NOMO-1 treated with dmso at 0.1 percent for 144 hours (cell line): ENCODE results near the gene AFTPH.
A peak's percentile ranks its signal among the peaks of the same experiment; 100 is the strongest.

Experiments used
- DNase-seq: peaks from one replicate; lab custom pipeline; 2025; ENCODE audit not compliant: unreplicated experiment; lab: John Stamatoyannopoulos, UW

The AFTPH gene

DNA sequence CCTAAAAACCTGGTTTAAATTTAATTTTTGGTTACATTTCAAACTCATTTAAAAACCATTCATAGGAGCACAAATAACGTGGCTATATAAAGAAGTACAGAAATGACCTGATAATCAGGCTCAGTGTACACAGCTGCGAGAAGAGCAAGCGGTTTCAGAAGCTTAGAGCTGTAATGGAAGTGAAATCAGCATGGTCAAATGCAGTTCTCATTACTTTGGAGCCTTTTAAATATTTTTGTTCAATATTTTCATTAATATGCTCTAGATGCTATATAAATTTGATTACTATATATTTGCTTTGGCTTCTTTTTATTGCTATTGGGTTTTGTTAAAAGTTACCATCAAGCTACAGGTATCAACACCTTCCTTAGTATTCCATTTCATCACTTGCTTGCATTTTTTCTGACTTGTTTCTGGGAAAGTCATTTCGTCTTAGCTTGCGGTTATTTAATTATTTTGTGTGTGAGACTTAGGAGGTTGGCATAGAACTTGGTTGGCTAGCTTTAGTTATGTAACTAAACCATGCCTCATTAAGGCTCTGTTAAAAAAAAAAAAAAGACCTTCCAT lies 58.7 kb downstream of the AFTPH start:
- no peak for DNase-seq

DNA sequence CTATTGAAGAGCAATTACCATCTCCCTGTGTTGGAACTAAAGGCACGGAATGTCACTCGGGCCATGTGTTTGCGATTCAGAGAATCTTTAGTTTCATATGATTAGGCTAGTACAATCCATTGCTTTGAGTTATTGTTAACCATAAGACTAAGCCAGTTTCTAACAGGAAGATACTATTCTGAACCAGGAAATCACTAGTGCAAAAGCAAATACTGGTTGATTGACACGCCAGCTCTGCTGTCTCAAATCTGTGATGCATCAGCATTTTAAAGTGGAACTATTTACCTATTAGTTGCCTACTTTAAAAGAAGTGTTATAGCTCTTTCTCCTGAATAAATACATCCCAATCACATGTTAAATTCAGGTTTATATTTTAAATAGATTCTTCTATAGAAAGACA lies 61.9 kb downstream of the AFTPH start:
- DNase-seq, result no peak

DNA sequence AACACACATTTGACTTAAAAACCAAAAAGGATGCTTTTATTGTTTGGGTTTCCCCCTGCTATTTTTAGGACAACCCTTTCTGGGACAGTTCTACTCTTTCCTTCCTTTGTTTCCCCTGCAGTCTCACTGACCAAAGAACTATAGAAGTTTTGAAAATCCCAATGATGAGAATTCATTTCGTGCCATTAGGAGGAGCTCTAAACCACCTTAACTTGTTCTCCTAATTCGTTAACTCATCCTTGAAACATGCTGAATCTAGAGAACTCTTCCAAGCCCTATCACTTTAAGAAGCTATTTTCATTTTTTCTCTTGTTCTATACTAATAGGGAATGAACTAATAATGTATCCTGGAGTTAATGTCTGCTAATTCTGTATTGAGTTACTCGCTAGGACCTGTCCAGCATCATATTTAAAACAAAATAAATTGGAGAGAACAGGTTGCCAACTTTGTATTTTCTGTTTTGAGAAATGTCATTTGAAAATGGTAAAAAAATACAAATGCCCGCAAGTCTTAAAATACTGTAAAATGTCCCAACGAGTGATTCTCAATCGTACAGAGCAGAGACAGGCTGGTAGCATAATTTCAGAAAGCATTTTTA lies 62.9 kb downstream of the AFTPH start:
- DNase-seq, result no peak

DNA sequence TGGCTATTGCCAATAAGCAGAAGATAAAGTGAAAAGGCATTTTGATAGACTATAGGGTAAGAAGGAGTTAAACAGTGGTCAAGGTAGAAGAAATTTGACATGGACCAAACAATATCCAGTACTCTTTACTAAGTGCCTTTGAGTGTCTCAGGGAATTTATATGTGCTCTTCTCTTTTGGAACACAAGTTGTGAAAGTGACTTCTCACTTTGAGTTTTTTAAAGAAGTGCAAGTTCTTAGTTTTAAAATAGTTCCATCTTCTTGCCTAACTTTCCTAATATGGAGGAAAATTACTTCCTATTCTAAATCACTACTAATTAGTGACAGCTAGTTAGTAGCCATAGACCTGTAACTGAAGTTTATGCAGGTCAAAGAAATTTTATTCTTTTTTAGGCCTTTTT lies 63.4 kb downstream of the AFTPH start:
- DNase-seq, result peak; percentile 59

DNA sequence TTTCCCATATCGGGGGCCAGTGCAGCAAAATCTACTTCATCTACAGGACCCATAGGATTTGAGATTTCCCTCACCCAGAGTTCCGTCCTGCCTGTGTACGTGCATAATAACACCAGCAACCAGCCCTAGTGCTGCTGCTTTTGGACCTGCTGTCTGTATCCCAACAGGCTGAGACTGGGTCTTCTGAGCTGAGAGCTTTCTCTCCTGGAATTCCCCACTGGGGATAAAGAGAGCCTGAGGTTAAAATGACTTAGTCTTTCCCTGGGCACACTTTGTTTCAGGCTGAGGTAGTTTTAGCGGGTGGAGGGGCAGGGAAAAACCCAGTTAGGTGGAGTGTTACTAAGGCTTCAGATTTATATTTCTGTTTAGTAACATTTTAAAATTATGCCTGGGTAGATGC lies 67.1 kb downstream of the AFTPH start:
- no peak for DNase-seq

DNA sequence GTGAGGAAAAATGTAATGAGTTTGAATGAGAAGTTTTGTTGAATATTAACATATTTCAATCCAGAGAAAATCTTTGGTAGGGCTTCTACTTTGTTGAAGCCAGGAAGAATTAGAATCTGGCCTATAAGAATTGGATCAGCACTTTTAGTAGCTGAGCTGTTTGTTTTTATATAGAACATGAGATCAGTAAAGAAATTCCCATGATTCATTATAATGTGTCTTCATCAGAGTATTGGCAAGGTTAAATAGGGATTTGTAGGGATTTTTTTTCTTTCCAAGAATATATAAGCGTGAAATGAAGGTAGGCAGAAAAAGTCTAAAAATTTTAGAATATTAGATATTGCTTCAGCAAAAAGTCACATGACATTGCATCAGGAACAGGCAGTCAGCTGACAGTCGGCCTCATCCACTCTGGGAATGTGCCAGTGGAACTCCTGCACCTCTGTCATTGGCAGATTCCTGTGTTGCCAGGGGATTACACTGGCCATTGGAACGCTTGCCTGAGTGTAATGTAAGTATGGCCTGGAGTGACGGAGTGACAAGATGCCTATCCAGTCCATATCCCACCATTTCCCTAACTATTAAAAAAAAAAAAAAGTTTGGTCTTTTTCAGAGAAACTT lies 69.0 kb downstream of the AFTPH start:
- no peak for DNase-seq

DNA sequence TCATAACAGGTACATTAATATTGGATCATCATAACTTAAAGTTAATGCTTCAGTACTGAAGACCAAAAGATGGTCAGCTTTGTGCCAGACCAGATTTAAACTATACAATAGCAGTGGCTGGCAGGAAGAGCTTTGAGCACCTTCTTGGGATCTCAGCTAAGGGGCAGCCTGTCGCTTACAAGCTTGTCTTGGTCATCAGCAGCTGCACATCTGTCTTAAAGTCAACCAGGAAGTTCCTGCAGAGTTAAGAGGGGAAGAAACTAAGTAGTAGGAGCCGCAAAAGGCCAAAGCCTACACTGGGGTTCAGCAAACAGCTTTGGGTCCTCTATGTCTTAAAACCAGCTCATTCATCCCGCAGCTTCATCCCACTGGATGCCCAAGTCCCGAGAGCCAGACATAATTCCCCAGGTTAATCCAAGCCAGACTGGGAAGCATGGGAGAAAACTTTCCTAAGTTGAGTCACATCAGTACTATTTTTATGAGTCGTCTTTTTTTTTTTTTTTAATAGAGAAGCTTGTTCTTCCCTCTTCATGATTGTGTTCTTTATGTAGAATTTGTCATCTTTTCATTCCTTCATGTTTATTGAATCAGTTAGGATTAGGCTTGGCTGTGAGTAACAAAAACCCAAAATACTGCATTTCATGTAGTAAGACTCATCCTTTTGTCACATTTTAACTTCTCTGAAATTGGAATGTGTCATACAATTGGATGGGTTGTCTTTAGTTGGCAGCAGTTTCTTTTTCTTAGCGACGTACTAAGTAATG lies 70.3 kb downstream of the AFTPH start:
- no peak for DNase-seq

DNA sequence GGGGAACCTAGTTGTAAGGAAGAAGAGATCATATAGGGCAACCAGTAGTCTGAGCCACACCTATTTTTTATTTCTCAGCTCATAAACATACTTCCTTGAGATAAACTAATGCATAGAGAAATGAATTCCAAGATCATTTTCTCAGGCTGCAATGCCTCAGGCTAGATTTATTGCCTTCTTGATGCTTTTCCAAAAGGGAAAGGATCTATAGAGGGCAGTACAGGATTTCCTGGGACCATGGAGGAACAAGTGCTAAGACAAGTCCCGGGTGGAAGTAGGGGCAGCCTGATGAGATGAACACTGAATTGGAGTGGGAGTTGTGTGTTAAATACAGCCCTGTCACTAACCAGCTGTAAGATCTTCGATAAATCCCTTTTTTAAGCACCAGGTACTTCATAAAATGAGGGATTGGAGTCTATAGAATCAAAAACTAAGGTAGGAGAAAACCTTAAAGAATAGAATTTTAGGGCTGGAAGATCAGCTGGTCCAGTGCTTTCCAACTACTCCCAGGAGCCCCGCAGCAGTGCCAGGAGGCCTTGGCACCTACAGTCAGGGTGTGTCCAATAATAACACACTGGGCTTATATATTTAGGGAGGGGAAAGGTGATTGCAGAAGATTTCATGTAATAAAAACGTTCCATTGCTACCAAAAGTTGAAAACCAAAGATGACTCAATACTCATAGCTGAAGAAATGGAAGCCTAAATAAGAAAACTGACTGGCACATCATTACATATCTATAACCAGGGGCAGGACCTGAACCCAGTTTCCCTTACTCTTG lies 71.5 kb downstream of the AFTPH start:
- no peak for DNase-seq

DNA sequence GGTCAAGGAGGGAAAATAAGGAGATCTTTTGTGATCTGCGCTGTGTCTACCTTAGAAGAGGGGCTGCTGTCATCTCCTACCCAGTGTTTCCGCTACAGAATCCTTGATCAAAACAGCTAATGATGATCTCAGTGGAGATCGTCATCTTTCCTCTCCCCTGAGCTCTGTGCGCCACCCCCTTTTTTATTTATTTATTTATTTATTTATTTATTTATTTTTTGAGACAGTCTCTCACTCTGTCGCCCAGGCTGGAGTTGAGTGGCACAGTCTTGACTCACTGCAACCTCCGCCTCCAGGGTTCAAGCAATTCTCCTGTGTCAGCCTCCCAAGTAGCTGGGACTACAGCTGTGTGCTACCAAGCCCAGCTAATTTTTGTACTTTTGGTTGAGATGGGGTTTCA lies 74.1 kb downstream of the AFTPH start:
- no peak for DNase-seq

DNA sequence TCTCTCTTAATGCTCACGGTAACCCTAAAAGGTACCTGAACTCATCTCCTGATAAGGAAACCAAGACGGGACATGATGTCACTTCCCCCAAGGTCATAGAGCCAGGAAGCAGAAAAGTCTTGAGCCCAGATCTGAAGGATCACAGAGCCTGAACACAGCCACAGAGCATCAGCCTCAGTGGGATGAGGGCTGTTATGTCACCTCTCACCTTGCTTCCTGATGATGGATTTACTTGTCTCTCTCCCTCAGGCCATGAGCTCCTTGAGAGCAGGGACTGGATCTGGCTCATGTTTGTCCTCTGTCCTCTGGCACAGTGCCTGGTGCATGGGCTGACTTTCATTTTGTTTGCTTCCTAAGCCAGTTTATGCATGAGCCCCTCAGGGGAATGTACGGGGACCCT lies 75.3 kb downstream of the AFTPH start:
- DNase-seq, result no peak

DNA sequence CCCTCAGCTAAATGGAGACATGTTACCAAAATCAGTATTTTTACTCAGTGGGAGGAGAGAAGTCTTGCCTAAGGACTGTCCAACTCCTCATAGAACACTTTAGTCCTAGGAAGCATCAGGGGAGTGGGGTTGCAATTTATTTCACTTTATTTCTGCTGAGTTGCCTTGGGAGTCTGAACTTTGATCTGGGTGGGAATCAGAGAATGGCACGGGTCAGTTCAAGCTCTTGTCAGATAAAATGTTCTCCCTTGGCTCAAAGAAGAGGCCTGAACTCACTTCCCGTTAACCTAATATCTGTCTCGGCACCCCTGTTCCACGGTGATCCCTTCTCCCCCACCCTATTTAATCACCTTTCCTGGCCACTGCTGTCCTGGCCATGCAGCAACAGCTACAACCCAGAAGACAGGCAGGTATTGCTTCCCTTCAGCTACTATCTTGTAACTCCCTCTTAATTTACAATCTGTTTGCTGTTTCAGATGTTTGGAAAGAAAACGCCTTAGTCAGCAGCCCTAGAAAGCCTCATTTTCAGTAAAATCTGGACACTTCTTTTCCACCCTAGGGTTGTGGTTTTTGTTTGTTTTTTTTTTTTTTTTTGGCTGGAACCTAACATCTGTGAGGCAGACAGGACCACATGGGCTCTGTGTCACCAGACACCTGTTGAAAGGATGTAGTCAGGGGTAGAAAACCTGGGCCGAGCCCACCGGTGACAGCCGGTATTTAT lies 77.1 kb downstream of the AFTPH start:
- DNase-seq, result no peak

DNA sequence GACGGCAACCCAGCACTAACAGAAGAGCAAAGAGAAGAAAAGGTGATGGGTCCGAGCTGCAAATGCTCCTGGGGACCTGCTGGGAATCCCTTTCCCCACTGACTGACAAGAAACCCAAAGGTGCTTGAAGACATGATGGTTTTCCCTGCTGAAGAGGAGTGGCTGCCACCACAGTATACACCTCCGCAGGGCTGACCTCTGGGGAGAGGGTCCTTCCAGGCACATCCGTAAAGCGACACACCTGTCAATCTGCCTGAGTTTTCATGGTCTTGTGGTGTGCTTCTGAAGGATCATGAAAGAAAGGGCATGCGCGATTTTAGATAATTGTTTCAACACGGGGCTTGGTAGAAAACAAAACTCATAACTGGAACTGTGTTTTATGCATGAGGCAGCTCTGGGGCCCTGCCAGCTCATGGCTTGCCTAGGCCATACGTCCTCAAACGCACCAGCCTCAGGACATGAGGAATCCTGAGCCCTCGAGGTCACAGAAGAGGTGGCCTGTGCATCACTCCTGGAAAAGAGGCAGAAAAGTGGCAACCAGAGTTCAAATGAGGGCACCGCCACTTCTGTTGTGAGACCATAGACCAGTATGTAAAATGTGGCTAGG lies 77.8 kb downstream of the AFTPH start:
- DNase-seq, result no peak

DNA sequence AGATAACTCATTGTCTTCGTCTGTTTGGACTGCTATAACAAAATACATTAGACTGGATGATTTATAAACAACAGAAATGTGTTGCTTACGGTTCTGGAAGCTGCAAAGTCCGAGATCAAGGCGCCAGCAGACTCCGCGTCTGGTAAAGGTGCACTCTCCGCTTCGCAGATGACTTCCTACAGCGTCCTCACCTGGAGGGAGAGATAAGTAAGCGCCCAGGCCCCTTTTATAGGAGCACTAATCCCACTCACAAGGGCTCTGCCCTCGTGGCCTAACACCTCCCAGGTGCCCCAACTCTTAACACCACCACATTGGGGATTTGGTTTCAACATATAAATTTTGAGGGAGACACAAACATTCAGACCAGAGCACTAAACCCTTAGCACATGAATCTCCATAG lies 78.3 kb downstream of the AFTPH start:
- no peak for DNase-seq

DNA sequence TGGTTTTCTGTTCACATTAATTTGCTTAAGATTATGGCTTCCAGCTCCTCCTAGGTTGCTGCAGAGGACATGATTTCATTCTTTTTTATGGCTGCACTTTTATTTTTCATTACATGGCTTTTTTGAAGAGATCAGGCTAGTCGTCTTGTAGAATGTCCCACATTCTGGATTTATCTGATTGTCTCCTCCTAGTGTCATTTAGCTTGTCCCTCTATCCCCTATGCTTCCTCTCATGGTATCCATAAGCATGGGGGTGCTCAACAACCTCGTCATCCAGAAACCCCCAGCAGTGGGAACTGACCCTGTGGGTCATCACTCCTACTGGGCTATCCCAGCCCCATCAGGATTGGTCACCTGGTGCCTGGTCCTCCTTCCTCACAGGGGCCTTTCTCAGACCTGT lies 80.0 kb downstream of the AFTPH start:
- no peak for DNase-seq

DNA sequence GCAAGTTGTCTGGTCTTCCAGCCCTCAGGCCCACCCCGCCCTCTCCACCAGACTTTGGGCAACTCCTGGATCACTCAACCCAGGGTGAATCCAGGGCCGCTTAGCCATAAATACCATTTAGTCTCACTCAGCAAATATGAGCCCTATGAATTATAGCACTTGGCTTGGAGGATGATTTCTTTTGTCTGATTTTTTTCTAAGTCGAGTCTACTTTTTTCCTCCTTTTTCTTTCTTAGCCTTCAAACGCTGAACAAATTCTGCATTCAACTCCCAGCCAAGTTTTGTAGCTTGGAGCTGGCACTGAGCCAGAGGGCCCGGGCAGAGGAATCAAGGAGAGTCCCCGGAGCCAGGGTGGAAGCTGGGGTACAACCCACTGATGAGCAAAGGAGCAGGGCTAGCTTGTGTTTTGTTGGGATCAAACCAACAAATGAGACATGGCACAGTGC lies 80.9 kb downstream of the AFTPH start:
- no peak for DNase-seq

DNA sequence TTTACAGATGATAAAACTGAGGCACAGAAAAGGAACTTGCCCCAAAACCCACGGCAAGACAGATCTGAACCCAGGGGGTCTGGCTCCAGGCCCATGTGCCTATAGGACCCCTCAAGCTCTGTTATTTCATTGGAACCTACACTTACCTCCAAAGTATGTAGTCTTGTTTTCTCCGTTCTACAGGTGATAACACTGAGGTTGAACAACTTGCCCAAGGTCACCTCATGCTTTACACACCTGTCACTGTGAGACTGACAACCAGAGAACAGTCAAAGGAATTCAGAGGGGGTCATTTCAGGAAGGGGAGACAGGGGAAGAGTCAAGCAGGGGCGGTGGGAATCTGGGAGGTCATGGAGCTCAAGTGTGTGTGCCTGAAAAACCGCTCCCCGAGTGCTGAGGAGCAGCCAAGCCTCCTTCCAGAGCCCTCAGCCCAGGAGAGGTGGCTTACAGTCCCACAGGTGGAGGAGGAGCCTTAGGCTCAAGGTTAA lies 81.9 kb downstream of the AFTPH start:
- DNase-seq, result no peak

DNA sequence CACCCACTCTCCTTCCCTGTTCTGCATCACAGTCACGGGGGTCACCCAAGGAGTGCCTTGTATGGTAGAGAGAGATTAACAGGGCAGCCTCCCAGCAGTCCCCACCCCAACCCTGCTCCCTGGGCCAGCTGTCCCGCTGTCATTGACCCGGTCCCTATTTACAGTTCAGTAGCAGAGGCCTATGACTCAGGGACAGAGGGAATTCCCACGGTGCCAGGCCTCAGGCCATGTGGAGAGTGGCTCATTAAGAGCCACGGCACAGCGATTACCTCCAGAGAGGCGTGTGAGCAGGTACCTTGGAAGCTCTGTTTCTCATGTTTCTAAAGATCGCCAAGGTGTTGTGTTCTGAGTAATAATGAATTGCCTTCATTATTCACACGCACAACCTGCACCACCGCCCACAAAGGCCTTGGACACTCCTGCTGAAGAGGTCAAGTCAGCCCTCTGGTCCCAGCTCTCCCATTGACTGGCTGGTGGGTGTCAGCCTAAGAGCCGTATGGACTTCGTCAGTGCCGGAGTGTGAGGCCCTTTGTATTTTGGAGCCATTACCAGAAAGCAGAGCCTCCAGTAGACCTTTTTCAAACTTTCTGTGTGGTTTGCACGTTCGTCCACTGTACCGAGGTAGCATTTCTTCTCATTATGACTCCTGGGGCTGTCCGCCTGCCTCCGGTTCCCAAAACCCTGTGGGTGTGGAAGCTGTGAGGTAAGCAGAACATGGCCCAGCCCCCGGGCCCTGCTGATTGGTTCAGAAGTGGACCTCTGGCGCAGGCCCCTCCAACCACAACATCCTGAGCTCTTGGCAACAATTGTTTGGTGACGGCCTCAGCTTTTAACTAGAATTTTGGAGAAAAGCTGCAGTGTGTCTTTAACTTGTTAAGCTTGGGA lies 82.6 kb downstream of the AFTPH start:
- peak; percentile 95 for DNase-seq

DNA sequence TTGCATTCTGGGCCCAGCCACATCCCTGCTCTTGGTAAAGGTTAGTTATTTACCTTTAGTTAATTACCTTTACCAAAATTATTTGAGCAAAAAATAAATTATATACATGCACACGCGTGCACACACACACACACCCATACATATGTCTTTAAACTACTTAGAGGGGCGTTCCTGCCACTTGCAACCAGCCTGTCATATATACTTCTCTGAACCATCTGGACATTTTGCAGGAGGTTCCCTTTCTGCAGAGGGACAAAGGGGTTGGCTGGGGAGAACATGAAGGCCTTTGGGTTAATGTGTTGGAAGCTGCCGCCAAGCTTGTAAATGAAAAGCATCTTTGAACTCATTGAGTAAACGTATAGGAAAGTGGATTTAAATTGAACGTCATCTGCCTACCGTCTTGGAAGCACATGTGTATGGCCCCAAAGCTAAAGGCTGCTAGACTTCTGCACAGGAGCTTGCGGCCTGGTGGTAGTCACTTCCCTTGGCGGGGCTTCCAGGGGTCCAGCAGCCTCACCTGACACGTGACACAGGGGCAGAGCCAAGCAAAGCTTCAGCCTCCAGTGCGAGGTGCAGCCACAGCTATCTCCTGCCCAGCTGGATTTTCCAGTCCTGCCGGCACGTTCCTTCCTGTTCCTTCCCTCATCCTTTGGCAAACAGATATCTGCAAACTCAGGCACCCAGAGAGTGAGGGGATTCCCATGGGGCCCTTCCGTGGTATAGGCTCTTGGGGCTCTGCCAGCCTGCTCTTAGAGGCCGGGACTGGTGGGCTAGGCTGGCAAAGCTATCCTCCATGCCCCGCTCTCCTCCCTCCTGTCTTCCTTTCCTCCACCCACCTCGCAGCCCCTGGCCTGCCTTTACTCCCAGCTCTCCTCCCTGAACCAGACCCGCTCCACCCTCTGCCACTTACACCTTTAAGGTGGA lies 83.5 kb downstream of the AFTPH start:
- no peak for DNase-seq
